Measurements from ENCODE around the gene TFB2M. TPM values are rescaled to one million over a fixed set of nuclear protein-coding genes. Genes with fewer than 3 reads are reported as not detected.
"Not testable (repeated sequence)": the region's sequence is repeated elsewhere in the genome, so short reads cannot be mapped to it uniquely, and the experiment has no call there.

Gene TFB2M
- total RNA-seq, 1 experiment from 2014 or later = 8.8 TPM

DNA sequence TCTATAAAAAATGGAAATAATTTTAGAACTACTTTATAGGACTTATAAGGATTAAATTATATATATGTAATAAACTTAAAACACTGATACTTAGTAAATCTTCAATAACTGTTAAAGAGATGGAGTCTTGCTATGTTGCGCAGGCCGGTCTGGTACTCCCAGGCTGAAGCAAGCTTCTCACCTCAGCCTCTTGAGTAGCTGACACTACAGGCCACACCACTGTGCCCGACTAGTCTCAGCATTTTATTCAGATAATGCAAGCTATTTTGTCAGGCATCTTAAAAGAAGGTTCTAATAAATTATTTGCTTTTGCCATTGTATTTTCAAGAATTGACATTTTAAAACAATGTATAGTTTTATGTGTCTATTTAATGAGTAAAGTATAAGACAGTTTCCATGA lies 21.0 kb upstream of the TFB2M start:
- no peak for DNase-seq (ENCODE audit: low spot score)
- in situ Hi-C loops (cut with HindIII; ENCODE audit: low sequenced_read_pairs) = no loop called here

DNA sequence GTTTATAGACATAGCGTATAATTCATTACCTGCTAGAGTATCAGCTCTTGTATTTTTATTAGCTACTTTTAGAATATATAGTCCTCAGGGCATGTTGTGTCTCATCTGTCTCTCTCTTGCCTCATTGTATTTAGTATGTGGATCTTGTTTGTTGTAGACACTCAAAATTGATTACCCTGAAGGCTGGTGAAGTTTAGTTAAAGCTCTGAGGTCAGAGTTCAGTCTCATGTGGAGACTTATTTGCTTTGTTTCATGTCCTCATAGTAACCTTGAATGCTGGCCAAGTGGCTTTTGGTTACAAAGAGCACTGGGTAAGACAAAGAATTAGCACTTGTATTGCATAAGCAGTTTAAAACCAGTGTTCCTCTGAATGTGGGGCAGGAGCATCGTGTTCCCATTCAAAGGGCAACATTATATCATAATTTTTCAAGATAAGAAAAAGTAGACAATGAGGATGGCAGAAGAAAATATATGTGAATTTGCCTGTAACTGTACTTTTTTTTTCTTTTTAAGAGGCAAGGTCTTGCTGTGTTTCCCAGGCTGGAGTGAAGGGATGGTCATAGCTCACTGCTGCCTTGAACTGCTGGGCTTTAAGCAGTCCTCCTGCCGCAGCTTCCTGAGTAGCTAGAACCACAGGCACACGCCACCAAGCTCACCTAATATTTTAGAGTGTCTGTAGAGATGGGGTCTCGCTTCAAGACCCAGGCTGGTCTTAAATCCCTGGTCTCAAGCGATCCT lies 17.6 kb upstream of the TFB2M start:
- no peak for DNase-seq (ENCODE audit: low spot score)
- in situ Hi-C loops (cut with HindIII; ENCODE audit: low sequenced_read_pairs) = no loop called here

DNA sequence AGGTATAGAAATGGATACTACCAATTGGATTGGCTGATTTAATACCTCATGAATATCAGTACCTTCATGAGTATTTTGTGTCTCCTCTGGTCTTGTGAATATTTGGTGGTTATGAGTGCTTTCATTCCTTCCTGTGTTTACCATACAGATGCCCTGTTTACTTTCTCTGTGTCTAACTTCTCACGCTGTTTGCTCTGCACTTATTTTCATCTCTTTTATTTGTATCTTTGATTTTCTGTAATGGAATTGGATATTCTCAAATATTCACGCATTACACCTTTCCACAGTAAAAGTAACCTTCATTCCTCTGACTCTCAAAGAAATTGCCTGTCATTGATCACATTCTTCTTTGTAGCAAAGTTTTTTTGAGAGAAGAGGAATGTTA lies 17.0 kb upstream of the TFB2M start:
- no peak for DNase-seq (ENCODE audit: low spot score)
- in situ Hi-C loops (cut with HindIII; ENCODE audit: low sequenced_read_pairs) = no loop called here

GRCh38 chr1:246582301-246583055 lies 16.4 kb upstream of the TFB2M start:
- DNase-seq (ENCODE audit: low spot score) = no peak
- in situ Hi-C loops (cut with HindIII; ENCODE audit: low sequenced_read_pairs) = no loop called here

- no peak for DNase-seq (ENCODE audit: low spot score)
- in situ Hi-C loops (cut with HindIII; ENCODE audit: low sequenced_read_pairs) = no loop called here
Measured at GRCh38 chr1:246580497-246581370, 14.7 kb upstream of the TFB2M start.

GRCh38 chr1:246579818-246580217 lies 13.8 kb upstream of the TFB2M start:
- in situ Hi-C loops (cut with HindIII; ENCODE audit: low sequenced_read_pairs) = no loop called here
- no peak for DNase-seq (ENCODE audit: low spot score)

DNA sequence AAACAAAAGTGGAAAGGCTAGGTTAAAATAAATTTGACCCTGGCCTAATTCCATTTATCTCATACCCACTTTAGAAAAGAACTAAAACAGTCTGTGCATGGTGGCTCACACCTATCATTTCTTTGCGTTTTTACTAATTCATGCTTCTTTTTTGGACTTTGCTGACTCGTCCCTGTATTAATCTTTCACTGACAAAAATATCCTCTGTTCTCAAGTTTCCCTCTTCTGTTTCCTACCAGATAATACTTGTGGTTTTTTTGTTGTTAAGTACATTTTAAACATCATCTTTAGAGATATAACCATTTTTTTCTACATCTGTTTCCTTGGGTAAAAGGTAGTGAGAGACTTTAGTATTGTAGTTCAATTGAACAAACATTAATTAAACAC lies 11.7 kb upstream of the TFB2M start:
- no peak for DNase-seq (ENCODE audit: low spot score)
- in situ Hi-C loops (cut with HindIII; ENCODE audit: low sequenced_read_pairs) = no loop called here

DNA sequence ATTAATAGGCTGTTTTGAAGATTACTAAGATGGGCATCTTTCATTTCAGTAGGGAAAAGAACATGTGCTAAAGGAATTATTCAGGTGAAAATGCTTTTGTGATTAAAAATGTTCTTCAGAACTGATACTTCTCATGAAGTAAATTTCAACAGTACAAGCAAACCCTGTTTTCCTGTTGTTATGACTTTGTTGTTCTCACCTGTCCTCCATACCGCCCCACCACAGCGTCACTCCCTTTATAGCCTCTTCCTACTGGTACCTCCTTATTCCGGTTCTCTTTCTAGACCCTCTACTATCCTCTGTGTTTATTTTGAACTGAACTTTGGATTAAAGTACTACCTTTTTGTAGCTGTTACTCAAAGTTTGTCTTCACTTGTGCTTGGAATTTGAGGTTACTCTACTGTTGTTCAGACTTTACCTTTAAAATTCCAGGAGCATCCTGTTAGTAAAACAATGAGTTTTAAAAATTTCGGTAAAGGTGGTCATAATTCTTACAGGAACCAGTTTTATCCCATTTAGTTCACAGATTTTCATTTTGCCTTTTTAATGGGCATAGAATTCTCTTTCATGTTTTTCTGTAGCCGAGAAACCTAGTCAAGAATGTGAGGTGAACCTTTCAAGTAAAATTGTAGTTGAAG lies 11.1 kb upstream of the TFB2M start:
- in situ Hi-C loops (cut with HindIII; ENCODE audit: low sequenced_read_pairs) = no loop called here

DNA sequence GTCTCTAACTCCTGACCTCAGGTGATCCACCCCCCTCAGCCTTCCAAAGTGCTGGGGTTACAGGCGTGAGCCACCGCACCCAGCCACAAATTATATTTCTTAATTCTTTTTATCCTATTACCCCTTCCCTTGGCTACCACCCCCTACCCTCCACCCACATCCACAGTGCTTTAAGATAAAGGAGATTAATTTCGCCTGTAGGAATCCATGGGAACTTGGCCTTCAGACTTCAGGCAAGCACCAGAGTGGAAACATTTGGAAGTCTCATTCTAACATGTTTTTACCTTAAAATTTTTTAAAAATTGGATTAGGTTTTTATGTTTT lies 10.6 kb upstream of the TFB2M start:
- in situ Hi-C loops (cut with HindIII; ENCODE audit: low sequenced_read_pairs) = no loop called here
- no peak for DNase-seq (ENCODE audit: low spot score)

More for the DNA sequence above, 11.1 kb upstream of the TFB2M start:
- no peak for DNase-seq (ENCODE audit: low spot score)

GRCh38 chr1:246573491-246573890 lies 7.4 kb upstream of the TFB2M start:
- in situ Hi-C loops (cut with HindIII; ENCODE audit: low sequenced_read_pairs) = no loop called here
- DNase-seq (ENCODE audit: low spot score) = no peak

DNA sequence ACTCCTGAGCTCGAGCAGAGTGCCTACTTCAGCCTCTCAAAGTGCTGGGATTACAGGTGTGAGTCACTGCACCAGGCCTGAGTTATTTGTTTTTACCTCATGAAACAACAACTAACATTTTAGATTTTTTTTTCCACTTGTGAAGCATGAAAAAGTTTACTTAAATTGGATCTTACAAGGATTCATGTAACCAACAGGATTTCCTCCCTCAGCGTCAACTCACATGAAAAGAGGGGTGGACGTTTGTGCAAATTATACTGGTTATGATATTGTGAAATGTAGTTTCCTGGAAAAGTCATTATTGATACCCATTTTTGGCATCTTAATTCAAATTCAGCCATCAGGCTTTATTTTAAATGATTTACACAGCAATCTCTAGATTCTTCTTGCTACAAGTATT lies 6.7 kb upstream of the TFB2M start:
- in situ Hi-C loops (cut with HindIII; ENCODE audit: low sequenced_read_pairs) = no loop called here
- no peak for DNase-seq (ENCODE audit: low spot score)

DNA sequence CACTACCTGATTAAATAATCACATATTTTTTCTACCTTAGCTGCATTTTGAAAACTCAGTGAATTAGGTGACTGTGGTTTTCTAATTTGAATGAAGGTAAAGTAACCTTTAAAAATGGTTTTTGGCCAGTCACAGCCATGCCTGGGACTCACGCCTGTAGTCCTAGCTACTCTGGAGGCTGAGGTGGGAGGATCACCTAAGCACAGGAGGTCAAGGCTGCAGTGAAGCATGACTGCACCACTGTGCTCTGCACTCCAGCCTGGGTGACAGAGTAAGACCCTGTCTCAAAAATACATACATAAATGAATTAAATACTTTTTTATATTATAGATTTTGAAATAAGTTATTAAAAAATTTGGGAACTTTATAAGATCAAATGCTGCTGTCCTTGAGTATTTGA lies 5.9 kb upstream of the TFB2M start:
- in situ Hi-C loops (cut with HindIII; ENCODE audit: low sequenced_read_pairs) = no loop called here

GRCh38 chr1:246571309-246571708 lies 5.2 kb upstream of the TFB2M start:
- in situ Hi-C loops (cut with HindIII; ENCODE audit: low sequenced_read_pairs); DNase-seq (ENCODE audit: low spot score): not testable (repeated sequence)

More for the DNA sequence above, 5.9 kb upstream of the TFB2M start:
- no peak for DNase-seq (ENCODE audit: low spot score)

GRCh38 chr1:246569248-246570238 lies 3.5 kb upstream of the TFB2M start:
- in situ Hi-C loops (cut with HindIII; ENCODE audit: low sequenced_read_pairs) = no loop called here
- no peak for DNase-seq (ENCODE audit: low spot score)

GRCh38 chr1:246567646-246568235 lies 1.7 kb upstream of the TFB2M start:
- no peak for DNase-seq (ENCODE audit: low spot score)
- in situ Hi-C loops (cut with HindIII; ENCODE audit: low sequenced_read_pairs) = no loop called here

DNA sequence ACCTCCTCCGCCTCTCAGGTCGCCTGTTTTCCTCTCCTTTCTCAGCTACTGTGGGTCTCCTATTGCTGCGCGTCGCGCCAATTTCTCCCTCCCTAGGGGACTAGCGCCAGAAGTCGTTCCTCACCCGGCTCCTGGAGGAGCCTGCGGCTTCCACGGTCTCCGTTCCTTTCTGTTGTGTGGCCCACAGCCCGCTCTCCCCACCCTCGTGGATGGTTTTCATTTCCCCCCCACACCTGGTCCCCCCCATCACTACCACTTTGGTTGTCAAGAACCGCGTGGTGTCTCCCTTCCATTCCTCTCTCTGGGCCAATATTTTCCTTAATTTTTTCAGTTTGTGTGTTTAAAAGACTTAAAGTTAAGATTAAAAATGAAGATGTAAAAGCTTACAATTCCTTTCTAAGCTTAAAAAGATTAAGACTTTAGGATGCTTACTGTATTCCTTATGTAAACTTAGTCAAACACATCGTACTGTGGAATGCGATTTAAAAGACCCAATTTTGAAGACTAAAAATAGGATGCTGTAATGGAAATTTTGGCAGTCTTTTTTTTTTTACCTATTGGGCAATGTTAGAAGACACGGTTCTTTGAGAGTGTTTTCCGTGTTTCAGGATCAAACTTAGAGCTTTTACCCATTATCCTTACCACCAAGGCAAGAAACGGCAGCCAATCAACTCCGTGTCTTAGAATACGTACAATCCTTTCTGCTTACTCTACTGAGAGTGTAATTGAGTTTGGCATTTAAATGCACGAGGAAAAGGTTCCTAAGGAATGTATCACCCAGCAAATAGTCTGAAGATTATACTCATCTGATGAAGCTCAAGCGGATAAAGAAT lies 968 bp upstream of the TFB2M start:
- in situ Hi-C loops (cut with HindIII; ENCODE audit: low sequenced_read_pairs) = no loop called here
- peak; percentile 66 for DNase-seq (ENCODE audit: low spot score)

- no peak for DNase-seq (ENCODE audit: low spot score)
Measured at GRCh38 chr1:246565751-246566127, 322 bp downstream of the TFB2M start.

More at GRCh38 chr1:246565751-246566127, 322 bp downstream of the TFB2M start:
- in situ Hi-C loops (cut with HindIII; ENCODE audit: low sequenced_read_pairs) = no loop called here
